Measurements from ENCODE around the gene TPD52L1.
"Not testable (repeated sequence)": the region's sequence is repeated elsewhere in the genome, so short reads cannot be mapped to it uniquely, and the experiment has no call there.

The TPD52L1 gene

GRCh38 chr6:125269328-125269985, 115.9 kb downstream of the TPD52L1 start:
- DNase-seq (ENCODE audit: low spot score) (no peak), FAIRE-seq (no peak)

GRCh38 chr6:125270380-125270779, 116.8 kb downstream of the TPD52L1 start:
- DNase-seq (ENCODE audit: low spot score) (no peak), FAIRE-seq (no peak)

GRCh38 chr6:125271486-125272159, 118.0 kb downstream of the TPD52L1 start:
- DNase-seq (ENCODE audit: low spot score) (no peak), FAIRE-seq (no peak)

- DNase-seq (ENCODE audit: low spot score) (no peak), FAIRE-seq (peak; percentile 5)
These were observed 119.7 kb downstream of the TPD52L1 start for GRCh38 chr6:125273251-125273650.

- DNase-seq (ENCODE audit: low spot score) (peak; percentile 82), FAIRE-seq (peak; percentile 98)
These were observed 120.4 kb downstream of the TPD52L1 start for GRCh38 chr6:125273965-125274364.

- DNase-seq (ENCODE audit: low spot score) = no peak
- no peak for FAIRE-seq
These were observed 121.4 kb downstream of the TPD52L1 start for GRCh38 chr6:125274935-125275334.

GRCh38 chr6:125275779-125276178, 122.2 kb downstream of the TPD52L1 start:
- no peak for FAIRE-seq
- DNase-seq (ENCODE audit: low spot score) = no peak

- no peak for DNase-seq (ENCODE audit: low spot score)
- no peak for FAIRE-seq
These were observed 124.3 kb downstream of the TPD52L1 start for GRCh38 chr6:125277838-125278237.

GRCh38 chr6:125279961-125280360, 126.4 kb downstream of the TPD52L1 start:
- FAIRE-seq = no peak
- DNase-seq (ENCODE audit: low spot score) = no peak

GRCh38 chr6:125280370-125281035, 126.9 kb downstream of the TPD52L1 start:
- DNase-seq (ENCODE audit: low spot score); FAIRE-seq: not testable (repeated sequence)

GRCh38 chr6:125282470-125282869, 128.9 kb downstream of the TPD52L1 start:
- DNase-seq (ENCODE audit: low spot score); FAIRE-seq: not testable (repeated sequence)

- FAIRE-seq = no peak
- no peak for DNase-seq (ENCODE audit: low spot score)
These were observed 131.8 kb downstream of the TPD52L1 start for GRCh38 chr6:125285353-125285752.

GRCh38 chr6:125285936-125286335, 132.4 kb downstream of the TPD52L1 start:
- FAIRE-seq = no peak

GRCh38 chr6:125287718-125288117, 134.1 kb downstream of the TPD52L1 start:
- FAIRE-seq = no peak

More at GRCh38 chr6:125285936-125286335, 132.4 kb downstream of the TPD52L1 start:
- DNase-seq (ENCODE audit: low spot score) = no peak

GRCh38 chr6:125293587-125293986, 140.0 kb downstream of the TPD52L1 start:
- FAIRE-seq = no peak

More at GRCh38 chr6:125287718-125288117, 134.1 kb downstream of the TPD52L1 start:
- no peak for DNase-seq (ENCODE audit: low spot score)

GRCh38 chr6:125294036-125294435, 140.5 kb downstream of the TPD52L1 start:
- FAIRE-seq (no peak), DNase-seq (ENCODE audit: low spot score) (no peak)

More at GRCh38 chr6:125293587-125293986, 140.0 kb downstream of the TPD52L1 start:
- no peak for DNase-seq (ENCODE audit: low spot score)

GRCh38 chr6:125294925-125295324, 141.4 kb downstream of the TPD52L1 start:
- no peak for FAIRE-seq
- no peak for DNase-seq (ENCODE audit: low spot score)

- no peak for FAIRE-seq
These were observed 142.9 kb downstream of the TPD52L1 start for GRCh38 chr6:125296471-125296870.

GRCh38 chr6:125299257-125299656, 145.7 kb downstream of the TPD52L1 start:
- DNase-seq (ENCODE audit: low spot score) (no peak), FAIRE-seq (no peak)

More at GRCh38 chr6:125296471-125296870, 142.9 kb downstream of the TPD52L1 start:
- no peak for DNase-seq (ENCODE audit: low spot score)

GRCh38 chr6:125300992-125301434, 147.4 kb downstream of the TPD52L1 start:
- DNase-seq (ENCODE audit: low spot score) = peak; percentile 13
- no peak for FAIRE-seq

GRCh38 chr6:125301435-125302391, 148.1 kb downstream of the TPD52L1 start, which contains the start of gene HDDC2:
TSS of gene HDDC2 (minus strand) at chr6:125301967. CDS start at chr6:125301932, 35 bp downstream.
- peak; percentile 76 for DNase-seq (ENCODE audit: low spot score)
- FAIRE-seq = no peak
